AG04449 (cell line): ENCODE data around the gene NDRG2.

ENCODE experiments used
- CTCF ChIA-PET: fragments of 350-600 bp; formaldehyde crosslinking; extraction: SDS; loops from one replicate; lab custom pipeline; 2021; ENCODE audit warnings: antibody characterized with exemption; lab: Yijun Ruan, JAX
- POLR2A ChIA-PET: fragments of 400-600, 350-600 bp; formaldehyde crosslinking; extraction: SDS; loops from one replicate; lab custom pipeline; 2020; ENCODE audit warnings: antibody characterized with exemption, inconsistent platforms; lab: Yijun Ruan, JAX
- DNase-seq: peaks from one replicate; pipeline ENCODE4 v3.0.0-alpha.2; 2010; ENCODE audit warnings: low read depth, low spot score
- H3K4me3 ChIP-seq: 2 replicates; pipeline ENCODE4 v1.5.1; 2011; ENCODE audit warnings: low read depth, mild to moderate bottlenecking, control low read depth, low read length
- TF ChIP-seq, protein P1 (sequence below): IDR thresholded peaks from one replicate; pipeline ENCODE4 v1.5.1; 2011; ENCODE audit warnings: mild to moderate bottlenecking, moderate library complexity, low read length, control low read depth, inconsistent platforms; ENCODE audit not compliant: insufficient read depth; ENCODE audit errors: missing control alignments

The NDRG2 gene

GRCh38 chr14:21026274-21026987, 1.6 kb upstream of the NDRG2 start:
- no peak overlapping the region for H3K4me3 ChIP-seq
- TF ChIP-seq, protein P1, sequence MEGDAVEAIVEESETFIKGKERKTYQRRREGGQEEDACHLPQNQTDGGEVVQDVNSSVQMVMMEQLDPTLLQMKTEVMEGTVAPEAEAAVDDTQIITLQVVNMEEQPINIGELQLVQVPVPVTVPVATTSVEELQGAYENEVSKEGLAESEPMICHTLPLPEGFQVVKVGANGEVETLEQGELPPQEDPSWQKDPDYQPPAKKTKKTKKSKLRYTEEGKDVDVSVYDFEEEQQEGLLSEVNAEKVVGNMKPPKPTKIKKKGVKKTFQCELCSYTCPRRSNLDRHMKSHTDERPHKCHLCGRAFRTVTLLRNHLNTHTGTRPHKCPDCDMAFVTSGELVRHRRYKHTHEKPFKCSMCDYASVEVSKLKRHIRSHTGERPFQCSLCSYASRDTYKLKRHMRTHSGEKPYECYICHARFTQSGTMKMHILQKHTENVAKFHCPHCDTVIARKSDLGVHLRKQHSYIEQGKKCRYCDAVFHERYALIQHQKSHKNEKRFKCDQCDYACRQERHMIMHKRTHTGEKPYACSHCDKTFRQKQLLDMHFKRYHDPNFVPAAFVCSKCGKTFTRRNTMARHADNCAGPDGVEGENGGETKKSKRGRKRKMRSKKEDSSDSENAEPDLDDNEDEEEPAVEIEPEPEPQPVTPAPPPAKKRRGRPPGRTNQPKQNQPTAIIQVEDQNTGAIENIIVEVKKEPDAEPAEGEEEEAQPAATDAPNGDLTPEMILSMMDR: no peak
- CTCF ChIA-PET: interaction anchor here (0.8 to 12.6 kb wide), 7 partner anchors 9 to 78 kb away, joined by 3 to 172 read pairs (median 4); no protein-coding TSS in a partner anchor
- no peak for DNase-seq
- POLR2A ChIA-PET: no interaction called here

GRCh38 chr14:21025371-21026273, 761 bp upstream of the NDRG2 start:
- DNase-seq: no peak
- CTCF ChIA-PET: interaction anchor here (0.8 to 12.6 kb wide), 9 partner anchors 9 to 79 kb away, joined by 3 to 172 read pairs (median 7); no protein-coding TSS in a partner anchor
- peak overlapping the region; percentile 42 for H3K4me3 ChIP-seq
- POLR2A ChIA-PET: no interaction called here
- TF ChIP-seq, protein P1: no peak

DNA sequence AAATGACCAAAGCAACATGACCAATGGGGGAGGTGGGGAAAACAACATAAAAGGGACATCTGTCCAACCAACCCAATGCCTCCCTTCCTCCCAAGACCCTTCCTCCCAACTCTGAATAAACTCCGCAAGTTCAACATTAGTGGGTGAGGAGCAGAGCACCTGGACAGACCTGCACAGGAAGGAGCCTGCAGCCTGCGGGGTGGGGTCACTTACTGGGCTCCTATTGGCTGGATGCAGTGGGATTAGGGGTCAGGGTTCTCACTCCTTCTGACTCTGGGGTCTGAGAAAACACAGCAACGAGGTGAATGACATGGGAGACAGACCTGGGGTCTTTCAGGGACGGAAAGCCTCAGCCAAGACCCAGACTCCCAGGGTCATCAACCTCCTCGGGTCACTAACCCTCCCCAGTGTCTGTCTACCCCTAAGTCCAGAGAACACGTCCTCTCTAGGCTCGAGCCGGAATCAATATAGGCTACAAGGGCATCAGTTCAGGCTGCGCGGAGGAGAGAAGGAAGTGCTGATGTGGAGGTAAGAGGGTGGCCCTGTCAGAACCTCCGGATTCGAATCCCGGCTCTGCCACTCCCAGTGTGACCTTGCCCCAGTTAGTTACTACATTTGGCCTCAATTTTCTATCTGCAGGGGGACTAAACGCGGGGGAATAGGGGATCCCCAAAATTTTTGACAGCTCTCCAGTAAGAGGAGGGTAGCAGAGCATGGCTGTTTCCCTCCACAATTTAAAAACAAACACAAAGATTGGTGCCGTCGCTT, 860 bp downstream of the NDRG2 start:
- no peak for DNase-seq
- peak overlapping the region; percentile 43; the same call in 1 of the 2 replicates for H3K4me3 ChIP-seq
- CTCF ChIA-PET: interaction anchor here (0.9 to 17.1 kb wide), 11 partner anchors 9 to 83 kb away, joined by 3 to 288 read pairs (median 5); partner anchors contain the start of gene SLC39A2
- POLR2A ChIA-PET: interaction anchor here (0.6 kb wide), 1 partner anchor 56 kb away, joined by 6 read pairs; no protein-coding TSS in a partner anchor
- TF ChIP-seq, protein P1: no peak

- ChIA-PET CTCF (interaction anchor here (0.9 to 17.1 kb wide), 11 partner anchors 9 to 84 kb away, joined by 3 to 288 read pairs (median 5); partner anchors contain the start of gene SLC39A2), POLR2A (no interaction called here)
- TF ChIP-seq, protein P1: no peak
- no peak overlapping the region for H3K4me3 ChIP-seq
- DNase-seq: no peak
Measured at GRCh38 chr14:21023174-21023573, 1.7 kb downstream of the NDRG2 start.

- DNase-seq: no peak
- ChIA-PET CTCF (interaction anchor here (0.9 to 17.1 kb wide), 7 partner anchors 8 to 83 kb away, joined by 3 to 684 read pairs (median 28); partner anchors contain the start of genes RNASE13, SLC39A2, TMEM253 and TPPP2), POLR2A (no interaction called here)
- TF ChIP-seq, protein P1: no peak
- H3K4me3 ChIP-seq: no peak overlapping the region
Measured at GRCh38 chr14:21022686-21023085, 2.2 kb downstream of the NDRG2 start.
